GM13976 (cell line): ENCODE data around the gene ARMC2.
A peak's percentile ranks its signal among the peaks of the same experiment; 100 is the strongest.

Source experiments
- DNase-seq: peaks from one replicate; pipeline ENCODE4 v3.0.0; 2012; ENCODE audit warnings: low spot score
- CTCF ChIP-seq: IDR thresholded peaks from 2 replicates; pipeline ENCODE4 v1.5.1; 2012; ENCODE audit warnings: borderline replicate concordance, mild to moderate bottlenecking; ENCODE audit not compliant: insufficient read depth; ENCODE audit errors: extremely low read depth, missing control alignments, control extremely low read depth
- in situ Hi-C: fragments of 300-500 bp; cut with MboI; formaldehyde crosslinking; loops from one replicate; pipeline ENCODE4 v1.12.0; 2022; ENCODE audit warnings: low sequenced_read_pairs, mixed read lengths, inconsistent platforms; ENCODE audit not compliant: unreplicated experiment

ARMC2 gene, protein sequence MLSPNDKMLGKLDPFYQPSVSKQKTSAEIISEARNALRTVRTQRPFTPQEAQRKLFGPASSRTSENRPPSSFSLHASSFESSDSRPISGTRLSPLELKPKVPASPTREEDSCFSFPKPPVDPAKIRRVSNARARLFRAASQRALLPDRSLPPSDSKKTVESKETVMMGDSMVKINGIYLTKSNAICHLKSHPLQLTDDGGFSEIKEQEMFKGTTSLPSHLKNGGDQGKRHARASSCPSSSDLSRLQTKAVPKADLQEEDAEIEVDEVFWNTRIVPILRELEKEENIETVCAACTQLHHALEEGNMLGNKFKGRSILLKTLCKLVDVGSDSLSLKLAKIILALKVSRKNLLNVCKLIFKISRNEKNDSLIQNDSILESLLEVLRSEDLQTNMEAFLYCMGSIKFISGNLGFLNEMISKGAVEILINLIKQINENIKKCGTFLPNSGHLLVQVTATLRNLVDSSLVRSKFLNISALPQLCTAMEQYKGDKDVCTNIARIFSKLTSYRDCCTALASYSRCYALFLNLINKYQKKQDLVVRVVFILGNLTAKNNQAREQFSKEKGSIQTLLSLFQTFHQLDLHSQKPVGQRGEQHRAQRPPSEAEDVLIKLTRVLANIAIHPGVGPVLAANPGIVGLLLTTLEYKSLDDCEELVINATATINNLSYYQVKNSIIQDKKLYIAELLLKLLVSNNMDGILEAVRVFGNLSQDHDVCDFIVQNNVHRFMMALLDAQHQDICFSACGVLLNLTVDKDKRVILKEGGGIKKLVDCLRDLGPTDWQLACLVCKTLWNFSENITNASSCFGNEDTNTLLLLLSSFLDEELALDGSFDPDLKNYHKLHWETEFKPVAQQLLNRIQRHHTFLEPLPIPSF

DNA sequence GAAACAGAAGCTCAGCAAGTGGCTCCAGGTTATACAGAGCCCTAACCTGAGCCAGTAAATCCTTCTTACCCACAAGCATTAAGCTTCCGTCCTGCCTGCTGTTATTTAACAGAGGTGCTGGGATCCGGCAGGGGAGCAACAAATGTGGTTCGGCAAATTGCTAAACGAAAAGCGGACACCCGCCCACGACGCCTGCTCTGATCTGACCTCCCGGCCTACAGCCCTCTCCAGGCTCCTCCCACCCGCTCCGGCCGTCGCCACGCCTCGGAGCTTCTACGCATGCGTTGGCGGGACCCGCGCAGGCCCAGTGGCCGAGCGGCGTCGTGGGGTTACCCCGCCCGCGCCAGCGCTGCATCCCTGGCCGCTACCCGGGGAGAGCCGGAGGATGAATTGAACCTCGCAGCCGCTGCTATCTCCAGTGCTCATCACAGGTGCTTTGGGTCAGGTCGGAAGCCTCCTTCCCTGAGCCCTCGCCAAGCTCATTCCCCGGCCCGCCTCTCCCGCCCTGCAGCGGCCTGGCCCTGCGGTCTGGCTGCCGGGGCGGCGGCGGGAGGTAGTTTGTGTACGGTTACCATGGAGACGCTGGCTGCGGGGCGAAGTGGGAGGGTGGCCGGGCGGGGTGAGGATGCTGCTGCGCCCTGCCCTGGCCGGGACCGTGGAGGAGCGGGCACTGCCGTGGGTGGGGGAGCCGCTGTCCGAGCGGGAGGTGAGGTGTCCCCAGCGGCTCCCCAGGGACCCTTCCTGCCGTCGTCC, at the start of gene ARMC2:
Gene ARMC2 (plus strand): TSS at position 307 of the 753 bp plus-strand sequence. CDS start 5,846 bp downstream, outside the sequence.
- in situ Hi-C loops, result no loop called here
- DNase-seq, result peak; percentile 95
- TF ChIP-seq CTCF, result no peak

DNA sequence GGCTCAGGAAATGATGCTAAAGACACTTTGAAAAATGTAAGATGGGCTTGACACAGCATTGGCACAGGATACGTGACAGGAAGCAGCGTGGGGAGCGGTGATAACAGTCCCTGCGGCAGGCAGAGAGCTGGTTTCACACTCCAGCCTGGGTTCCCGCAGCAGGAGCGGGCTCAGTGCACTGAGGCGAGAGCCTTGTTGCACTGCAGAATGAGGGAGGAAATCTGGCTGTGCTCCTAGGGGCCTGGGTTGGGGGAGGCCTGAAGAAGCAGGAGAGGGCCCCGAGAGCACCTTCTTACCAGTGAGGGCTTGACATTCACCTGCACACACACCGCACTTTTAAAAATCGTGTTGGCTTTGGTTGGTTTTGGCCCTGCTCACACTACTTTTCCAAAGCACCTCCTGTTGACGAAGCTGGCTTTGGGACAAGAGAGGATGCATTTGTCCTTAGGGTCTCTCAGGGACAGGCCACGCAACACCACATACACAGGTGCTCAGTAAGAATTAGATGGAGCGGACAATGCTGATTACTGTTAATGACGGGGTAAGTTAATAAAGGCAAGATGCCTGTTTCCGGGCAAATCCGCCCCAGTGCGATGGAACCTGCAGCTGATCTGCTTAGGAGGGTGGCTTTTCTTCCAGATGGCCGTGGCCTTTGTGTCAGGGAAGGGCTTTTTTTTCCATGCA, 49.4 kb upstream of the ARMC2 start:
- in situ Hi-C loops, result no loop called here
- no peak for TF ChIP-seq CTCF
- no peak for DNase-seq

DNA sequence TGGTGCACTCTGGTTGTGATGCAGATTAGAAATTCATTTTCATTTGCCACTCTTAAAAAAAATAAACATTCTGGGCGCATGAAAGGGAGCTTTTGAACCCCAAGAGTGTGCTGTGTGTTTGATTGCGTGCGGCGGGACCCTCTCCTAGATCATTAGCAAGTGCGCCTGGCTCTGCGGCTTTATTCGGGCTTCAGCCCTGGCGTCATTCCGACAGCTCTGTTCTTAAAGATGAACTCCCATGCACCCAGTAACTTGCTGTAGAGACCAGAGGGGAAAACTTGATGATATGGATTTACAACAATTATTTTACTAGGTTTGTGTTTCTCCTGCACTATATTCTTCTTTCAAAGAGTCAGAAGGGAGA, 48.9 kb upstream of the ARMC2 start:
- no peak for DNase-seq
- no peak for TF ChIP-seq CTCF
- in situ Hi-C loops, result no loop called here

- no peak for TF ChIP-seq CTCF
- in situ Hi-C loops, result no loop called here
- DNase-seq, result no peak
Observed at GRCh38 chr6:108799791-108800190, 48.4 kb upstream of the ARMC2 start.

DNA sequence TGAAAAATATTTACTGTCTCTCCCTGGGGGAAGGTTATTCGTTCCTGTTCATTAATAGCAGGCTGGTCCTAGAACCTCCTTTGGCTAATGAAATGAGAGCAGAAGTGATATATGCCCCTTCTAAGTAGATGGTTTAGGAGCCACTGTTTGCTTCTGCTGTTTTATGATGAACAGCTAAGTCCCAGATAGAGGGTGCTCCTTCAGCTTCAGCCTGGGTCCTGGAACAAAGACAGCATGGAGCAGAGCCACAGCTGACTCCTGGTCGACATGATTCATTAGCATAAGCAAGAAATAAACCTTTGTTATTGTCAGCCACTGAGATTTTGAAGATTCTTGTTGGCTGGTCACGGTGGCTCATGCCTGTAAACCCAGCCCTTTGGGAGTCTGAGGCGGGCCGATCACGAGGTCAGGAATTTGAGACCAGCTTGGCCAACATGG, 47.8 kb upstream of the ARMC2 start:
- in situ Hi-C loops, result no loop called here
- DNase-seq, result no peak
- TF ChIP-seq CTCF, result no peak

GRCh38 chr6:108801366-108801765, 46.9 kb upstream of the ARMC2 start:
- no peak for DNase-seq

More at GRCh38 chr6:108801366-108801765, 46.9 kb upstream of the ARMC2 start:
- in situ Hi-C loops, result no loop called here
- no peak for TF ChIP-seq CTCF
